ENCODE measurements around the gene DOK7.

DNA sequence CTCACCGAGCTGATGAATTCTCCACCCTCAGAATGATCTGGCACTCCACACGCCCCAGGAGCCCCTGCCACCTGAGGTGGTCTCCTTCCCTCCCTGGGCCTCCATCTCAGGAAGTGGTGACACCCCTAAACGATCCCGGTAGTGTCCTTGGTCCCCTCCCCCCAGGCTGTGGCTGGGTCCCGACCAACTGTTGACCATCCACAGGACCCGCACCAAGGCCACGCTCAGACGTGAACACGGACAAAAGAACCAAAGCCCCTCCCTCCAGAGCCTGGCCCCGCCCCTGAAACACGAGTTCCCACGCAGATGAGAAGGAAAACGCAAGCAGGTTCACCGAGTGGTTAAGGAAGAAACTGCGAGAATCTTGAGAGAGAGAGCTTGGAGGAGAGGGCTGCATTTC, 52.5 kb downstream of the DOK7 start:
- TF ChIP-seq, protein P1, sequence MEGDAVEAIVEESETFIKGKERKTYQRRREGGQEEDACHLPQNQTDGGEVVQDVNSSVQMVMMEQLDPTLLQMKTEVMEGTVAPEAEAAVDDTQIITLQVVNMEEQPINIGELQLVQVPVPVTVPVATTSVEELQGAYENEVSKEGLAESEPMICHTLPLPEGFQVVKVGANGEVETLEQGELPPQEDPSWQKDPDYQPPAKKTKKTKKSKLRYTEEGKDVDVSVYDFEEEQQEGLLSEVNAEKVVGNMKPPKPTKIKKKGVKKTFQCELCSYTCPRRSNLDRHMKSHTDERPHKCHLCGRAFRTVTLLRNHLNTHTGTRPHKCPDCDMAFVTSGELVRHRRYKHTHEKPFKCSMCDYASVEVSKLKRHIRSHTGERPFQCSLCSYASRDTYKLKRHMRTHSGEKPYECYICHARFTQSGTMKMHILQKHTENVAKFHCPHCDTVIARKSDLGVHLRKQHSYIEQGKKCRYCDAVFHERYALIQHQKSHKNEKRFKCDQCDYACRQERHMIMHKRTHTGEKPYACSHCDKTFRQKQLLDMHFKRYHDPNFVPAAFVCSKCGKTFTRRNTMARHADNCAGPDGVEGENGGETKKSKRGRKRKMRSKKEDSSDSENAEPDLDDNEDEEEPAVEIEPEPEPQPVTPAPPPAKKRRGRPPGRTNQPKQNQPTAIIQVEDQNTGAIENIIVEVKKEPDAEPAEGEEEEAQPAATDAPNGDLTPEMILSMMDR (IDR thresholded peaks at IDR 0.05) = no peak
- TF ChIP-seq POLR2A (IDR thresholded peaks at IDR 0.05) = no peak
- no peak for TF ChIP-seq EP300 (IDR thresholded peaks at IDR 0.05)
